Measurements from ENCODE around the gene OR4X1.

DNA sequence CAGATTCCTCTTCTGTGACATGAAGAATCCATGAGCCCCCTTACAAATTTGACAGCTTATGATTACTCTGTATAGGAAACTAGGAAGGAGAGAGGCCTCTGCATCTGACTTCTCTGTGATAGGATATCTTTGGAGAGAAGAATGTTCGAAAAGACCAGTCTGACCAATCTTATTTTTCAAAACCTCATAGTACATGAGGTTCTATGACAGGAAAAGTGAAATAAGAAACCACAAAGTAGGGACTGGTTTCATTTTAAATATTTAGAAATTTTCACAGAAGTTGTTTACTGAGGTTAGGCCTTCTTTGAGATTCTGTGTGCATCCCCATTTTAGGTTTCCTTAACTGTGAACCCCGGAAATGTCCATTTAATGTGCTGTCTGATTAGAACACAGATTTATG is 2.1 kb upstream of the OR4X1 start:
- TF ChIP-seq, protein P1, sequence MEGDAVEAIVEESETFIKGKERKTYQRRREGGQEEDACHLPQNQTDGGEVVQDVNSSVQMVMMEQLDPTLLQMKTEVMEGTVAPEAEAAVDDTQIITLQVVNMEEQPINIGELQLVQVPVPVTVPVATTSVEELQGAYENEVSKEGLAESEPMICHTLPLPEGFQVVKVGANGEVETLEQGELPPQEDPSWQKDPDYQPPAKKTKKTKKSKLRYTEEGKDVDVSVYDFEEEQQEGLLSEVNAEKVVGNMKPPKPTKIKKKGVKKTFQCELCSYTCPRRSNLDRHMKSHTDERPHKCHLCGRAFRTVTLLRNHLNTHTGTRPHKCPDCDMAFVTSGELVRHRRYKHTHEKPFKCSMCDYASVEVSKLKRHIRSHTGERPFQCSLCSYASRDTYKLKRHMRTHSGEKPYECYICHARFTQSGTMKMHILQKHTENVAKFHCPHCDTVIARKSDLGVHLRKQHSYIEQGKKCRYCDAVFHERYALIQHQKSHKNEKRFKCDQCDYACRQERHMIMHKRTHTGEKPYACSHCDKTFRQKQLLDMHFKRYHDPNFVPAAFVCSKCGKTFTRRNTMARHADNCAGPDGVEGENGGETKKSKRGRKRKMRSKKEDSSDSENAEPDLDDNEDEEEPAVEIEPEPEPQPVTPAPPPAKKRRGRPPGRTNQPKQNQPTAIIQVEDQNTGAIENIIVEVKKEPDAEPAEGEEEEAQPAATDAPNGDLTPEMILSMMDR (IDR thresholded peaks at IDR 0.05; ENCODE audit: insufficient read depth, low read depth, low read length) = no peak
- no peak for TF ChIP-seq EZH2 (IDR thresholded peaks at IDR 0.05; ENCODE audit: insufficient read depth, low read length)
